ENCODE results near the gene MKX.

MKX gene

DNA sequence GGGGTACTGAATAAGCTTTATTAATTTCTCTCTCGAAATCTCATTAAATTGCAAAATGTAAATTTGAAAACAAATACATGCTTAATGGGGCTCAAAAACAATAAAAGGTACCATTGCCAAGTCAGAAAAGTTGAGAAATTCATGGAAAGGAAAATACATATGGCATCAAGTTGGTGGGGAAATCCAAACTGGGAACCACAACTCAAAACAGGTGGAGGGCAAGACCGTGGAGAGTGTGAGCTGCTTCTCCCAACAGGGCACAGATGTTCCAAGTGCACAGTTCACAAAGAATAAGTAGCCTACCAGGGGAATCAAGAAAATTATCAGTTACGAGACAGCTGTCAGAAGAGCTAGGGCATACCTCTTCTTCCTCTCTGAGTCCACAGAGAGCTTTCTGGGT is 26.6 kb downstream of the MKX start:
- DNase-seq (ENCODE audit: low read depth) = no peak
- TF ChIP-seq, protein P1, sequence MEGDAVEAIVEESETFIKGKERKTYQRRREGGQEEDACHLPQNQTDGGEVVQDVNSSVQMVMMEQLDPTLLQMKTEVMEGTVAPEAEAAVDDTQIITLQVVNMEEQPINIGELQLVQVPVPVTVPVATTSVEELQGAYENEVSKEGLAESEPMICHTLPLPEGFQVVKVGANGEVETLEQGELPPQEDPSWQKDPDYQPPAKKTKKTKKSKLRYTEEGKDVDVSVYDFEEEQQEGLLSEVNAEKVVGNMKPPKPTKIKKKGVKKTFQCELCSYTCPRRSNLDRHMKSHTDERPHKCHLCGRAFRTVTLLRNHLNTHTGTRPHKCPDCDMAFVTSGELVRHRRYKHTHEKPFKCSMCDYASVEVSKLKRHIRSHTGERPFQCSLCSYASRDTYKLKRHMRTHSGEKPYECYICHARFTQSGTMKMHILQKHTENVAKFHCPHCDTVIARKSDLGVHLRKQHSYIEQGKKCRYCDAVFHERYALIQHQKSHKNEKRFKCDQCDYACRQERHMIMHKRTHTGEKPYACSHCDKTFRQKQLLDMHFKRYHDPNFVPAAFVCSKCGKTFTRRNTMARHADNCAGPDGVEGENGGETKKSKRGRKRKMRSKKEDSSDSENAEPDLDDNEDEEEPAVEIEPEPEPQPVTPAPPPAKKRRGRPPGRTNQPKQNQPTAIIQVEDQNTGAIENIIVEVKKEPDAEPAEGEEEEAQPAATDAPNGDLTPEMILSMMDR (IDR thresholded peaks at IDR 0.05; ENCODE audit: low read depth, low read length, missing control alignments) = no peak
- no peak overlapping the region for H3K4me3 ChIP-seq (ENCODE audit: low read depth, low read length)

DNA sequence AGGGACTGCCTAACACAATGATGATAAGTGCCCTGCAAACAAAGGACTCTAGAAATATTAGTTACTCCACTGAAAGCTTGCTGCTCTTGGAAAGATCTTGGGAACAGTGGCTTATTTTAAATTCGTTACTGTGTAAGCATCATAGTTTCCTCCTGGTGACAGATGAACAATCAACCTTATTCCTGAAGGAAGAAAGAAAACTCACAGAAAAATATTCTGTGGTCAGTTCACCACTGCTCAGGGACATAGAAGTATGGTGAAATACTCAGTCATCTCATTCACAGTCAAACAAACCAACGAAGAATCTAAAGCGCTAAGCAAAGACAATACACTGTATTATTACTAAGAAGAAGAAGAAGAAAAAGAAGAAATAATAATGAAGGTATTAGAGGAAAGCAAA is 27.8 kb downstream of the MKX start:
- TF ChIP-seq, protein P1 (IDR thresholded peaks at IDR 0.05; ENCODE audit: low read depth, low read length, missing control alignments) = no peak
- DNase-seq (ENCODE audit: low read depth) = no peak
- no peak overlapping the region for H3K4me3 ChIP-seq (ENCODE audit: low read depth, low read length)

DNA sequence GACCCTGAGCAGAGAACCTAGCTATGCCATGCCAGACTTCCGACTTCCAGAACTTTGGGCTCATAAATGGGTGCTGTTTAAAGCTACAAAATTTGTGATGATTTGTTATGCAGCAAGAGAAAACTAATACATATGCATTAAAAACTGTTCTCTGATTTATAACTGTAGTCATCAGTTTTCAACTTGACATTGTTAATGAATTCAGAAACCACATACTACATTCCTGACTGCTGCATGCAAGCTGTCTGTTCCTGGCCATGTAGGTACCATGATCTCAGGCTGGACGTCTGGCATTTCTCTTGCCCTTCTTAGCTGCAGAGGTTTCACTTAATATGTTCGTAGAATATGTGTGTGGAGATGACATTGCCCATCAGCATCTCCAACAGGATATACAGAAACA is 28.4 kb downstream of the MKX start:
- H3K4me3 ChIP-seq (ENCODE audit: low read depth, low read length) = no peak overlapping the region
- TF ChIP-seq, protein P1 (IDR thresholded peaks at IDR 0.05; ENCODE audit: low read depth, low read length, missing control alignments) = no peak
- no peak for DNase-seq (ENCODE audit: low read depth)

DNA sequence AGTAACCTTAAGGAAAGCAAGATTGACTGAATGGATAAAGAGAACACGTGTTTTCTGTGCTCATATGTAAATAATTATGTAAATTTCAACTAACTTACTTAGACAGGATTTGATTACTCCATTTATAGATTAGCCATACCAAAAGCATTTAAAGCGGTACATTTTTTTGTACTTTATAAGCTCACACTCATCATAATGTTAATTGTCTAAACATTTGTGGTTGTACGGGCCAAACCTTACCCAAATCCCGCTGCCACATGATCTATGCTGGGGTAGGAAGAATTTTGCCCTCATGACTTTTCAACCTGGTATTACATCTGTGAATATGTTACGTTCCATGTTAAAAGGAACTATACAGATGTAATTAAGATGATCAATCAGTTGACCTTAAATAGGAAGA is 29.1 kb downstream of the MKX start:
- DNase-seq (ENCODE audit: low read depth) = no peak
- TF ChIP-seq, protein P1 (IDR thresholded peaks at IDR 0.05; ENCODE audit: low read depth, low read length, missing control alignments) = no peak
- H3K4me3 ChIP-seq (ENCODE audit: low read depth, low read length) = no peak overlapping the region

DNA sequence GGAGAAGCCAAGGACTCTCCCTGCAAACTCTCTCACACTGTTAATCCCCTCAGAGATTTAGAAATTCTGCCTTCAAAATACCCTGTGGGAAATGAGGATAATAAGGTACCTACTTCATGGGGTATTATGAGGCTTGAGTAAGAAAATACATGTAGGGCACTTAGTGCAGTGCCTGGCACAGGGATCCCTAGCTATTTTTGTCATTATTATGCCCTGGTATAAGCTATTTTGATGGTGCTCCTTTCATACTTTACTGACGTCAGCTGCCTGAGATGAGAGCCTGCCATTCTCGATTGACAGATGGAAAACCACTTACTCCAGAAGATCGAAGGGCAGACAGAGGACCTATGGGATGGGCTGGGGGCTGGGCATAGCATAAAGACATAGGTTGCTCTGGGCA is 30.1 kb downstream of the MKX start:
- no peak overlapping the region for H3K4me3 ChIP-seq (ENCODE audit: low read depth, low read length)
- TF ChIP-seq, protein P1 (IDR thresholded peaks at IDR 0.05; ENCODE audit: low read depth, low read length, missing control alignments) = no peak
- DNase-seq (ENCODE audit: low read depth) = no peak

DNA sequence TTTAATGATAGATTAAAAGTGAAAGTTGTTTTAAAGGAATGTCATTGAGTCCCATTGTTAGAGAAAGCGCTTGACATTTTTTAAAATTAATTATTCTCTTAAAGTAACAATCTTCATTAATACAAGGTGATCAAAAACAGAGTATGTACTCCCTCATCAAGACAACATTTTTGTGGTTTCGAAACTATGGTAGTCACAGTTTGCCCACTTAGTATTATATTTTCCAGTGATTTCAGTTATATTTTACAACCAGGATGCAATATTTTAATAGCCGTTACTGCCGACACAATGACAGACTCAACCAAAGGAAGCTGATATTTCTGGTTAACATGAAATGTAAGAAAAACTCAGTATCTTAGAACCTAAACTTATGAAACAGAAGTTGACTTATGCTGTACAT is 31.3 kb downstream of the MKX start:
- TF ChIP-seq, protein P1 (IDR thresholded peaks at IDR 0.05; ENCODE audit: low read depth, low read length, missing control alignments) = no peak
- DNase-seq (ENCODE audit: low read depth) = no peak
- no peak overlapping the region for H3K4me3 ChIP-seq (ENCODE audit: low read depth, low read length)

DNA sequence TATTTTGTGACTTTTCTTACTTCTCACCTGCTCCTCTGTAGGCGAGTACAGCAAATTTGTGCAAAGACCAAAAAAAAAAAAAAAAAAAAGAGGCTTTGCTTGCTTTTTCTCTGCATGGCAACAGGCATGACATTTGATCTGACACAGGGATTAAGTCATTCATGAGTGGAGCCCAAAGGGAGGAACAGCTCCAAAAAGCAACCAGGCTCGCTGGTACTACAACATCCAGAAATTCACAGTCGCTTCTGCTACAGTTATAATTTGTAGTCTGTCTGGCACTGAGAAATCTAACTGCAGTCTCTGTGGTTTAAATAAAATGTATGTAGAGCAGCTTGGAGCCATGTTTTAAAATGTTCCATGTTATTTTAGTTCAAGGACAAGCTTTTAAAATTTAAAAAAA is 31.7 kb downstream of the MKX start:
- TF ChIP-seq, protein P1 (IDR thresholded peaks at IDR 0.05; ENCODE audit: low read depth, low read length, missing control alignments) = no peak
- DNase-seq (ENCODE audit: low read depth) = no peak
- no peak overlapping the region for H3K4me3 ChIP-seq (ENCODE audit: low read depth, low read length)

Data from GM12864 (cell line).